Measurements from ENCODE around the gene TRIM31.

The TRIM31 gene

GRCh38 chr6:30075094-30075789 lies 37.6 kb downstream of the TRIM31 start, which contains the start of gene RNF39:
Gene RNF39 (minus strand): TSS chr6:30075769. CDS start chr6:30075585, 184 bp downstream.
- no peak for DNase-seq (ENCODE audit: low read depth)

GRCh38 chr6:30074331-30075093 lies 38.4 kb downstream of the TRIM31 start:
- no peak for DNase-seq (ENCODE audit: low read depth)

GRCh38 chr6:30073489-30074235 lies 39.2 kb downstream of the TRIM31 start:
- no peak for DNase-seq (ENCODE audit: low read depth)

- DNase-seq (ENCODE audit: low read depth), result no peak
Measured at GRCh38 chr6:30071858-30072257, 41.0 kb downstream of the TRIM31 start.

GRCh38 chr6:30071081-30071818 lies 41.6 kb downstream of the TRIM31 start:
- no peak for DNase-seq (ENCODE audit: low read depth)

GRCh38 chr6:30067460-30068139 lies 45.3 kb downstream of the TRIM31 start:
- DNase-seq (ENCODE audit: low read depth), result no peak

- DNase-seq (ENCODE audit: low read depth), result peak; percentile 99
Measured at GRCh38 chr6:30066577-30067459, 46.1 kb downstream of the TRIM31 start, which contains the start of gene PPP1R11. Gene PPP1R11 (plus strand): TSS chr6:30067198. CDS start chr6:30067411, 213 bp downstream.

GRCh38 chr6:30066082-30066481 lies 46.8 kb downstream of the TRIM31 start:
- no peak for DNase-seq (ENCODE audit: low read depth)

- DNase-seq (ENCODE audit: low read depth), result no peak
Measured at GRCh38 chr6:30063315-30063714, 49.6 kb downstream of the TRIM31 start.

- no peak for DNase-seq (ENCODE audit: low read depth)
Measured at GRCh38 chr6:30062471-30063178, 50.3 kb downstream of the TRIM31 start.

GRCh38 chr6:30061858-30062458 lies 50.9 kb downstream of the TRIM31 start:
- no peak for DNase-seq (ENCODE audit: low read depth)

GRCh38 chr6:30061092-30061857 lies 51.6 kb downstream of the TRIM31 start, which contains the start of gene POLR1H:
Gene POLR1H (plus strand): TSS chr6:30061265. CDS start chr6:30061525, 260 bp downstream.
- peak; percentile 96 for DNase-seq (ENCODE audit: low read depth)

- DNase-seq (ENCODE audit: low read depth), result no peak
Measured at GRCh38 chr6:30060606-30061091, 52.2 kb downstream of the TRIM31 start.

- DNase-seq (ENCODE audit: low read depth), result no peak
Measured at GRCh38 chr6:30055513-30055912, 57.4 kb downstream of the TRIM31 start.

- no peak for DNase-seq (ENCODE audit: low read depth)
Measured at GRCh38 chr6:30053682-30054081, 59.2 kb downstream of the TRIM31 start.
